ENCODE measurements around the gene ACSM6.

DNA sequence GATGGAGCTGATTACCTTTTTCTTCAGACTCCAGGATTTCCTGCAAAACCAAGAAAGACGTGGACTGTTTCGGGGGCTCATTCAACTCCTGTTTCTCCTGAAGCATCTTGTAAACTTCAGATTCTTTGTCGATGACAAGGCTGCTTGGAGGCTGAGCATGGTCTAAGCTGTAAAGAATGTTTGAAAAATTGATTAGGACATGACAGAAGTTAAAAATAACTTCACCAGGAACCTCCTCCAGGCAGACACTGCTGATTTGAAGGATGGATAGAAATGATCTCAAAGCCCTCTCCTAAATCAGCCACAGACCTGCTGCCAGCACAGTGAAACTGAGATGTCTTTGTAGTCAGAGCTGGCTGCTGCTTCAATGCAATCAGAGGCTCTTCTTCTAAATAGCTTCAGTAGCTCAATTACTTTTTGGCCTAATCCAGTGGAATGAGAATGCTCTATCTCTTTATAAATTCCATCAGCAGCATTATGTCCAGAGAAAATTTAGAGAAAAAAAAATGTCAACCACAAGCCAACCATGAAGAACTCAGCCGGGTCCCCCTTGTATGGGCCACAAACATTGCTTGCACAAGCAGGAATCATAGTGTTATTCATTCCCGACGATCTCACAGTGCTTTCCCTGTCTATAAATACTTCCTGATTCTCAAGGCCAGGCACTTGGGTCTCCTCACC lies 53.3 kb downstream of the ACSM6 start:
- no peak for TF ChIP-seq CTCF (IDR thresholded peaks at IDR 0.05)
- TF ChIP-seq EP300 (IDR thresholded peaks at IDR 0.05), result no peak
- no peak for TF ChIP-seq POLR2A (IDR thresholded peaks at IDR 0.05)

Measured in tibial nerve (tissue), 4 donors.